ENCODE measurements around the gene KIF26B.
"Not testable (repeated sequence)": the region's sequence is repeated elsewhere in the genome, so short reads cannot be mapped to it uniquely, and the experiment has no call there.

KIF26B gene

GRCh38 chr1:245695701-245696100, 540.9 kb downstream of the KIF26B start:
- not testable (repeated sequence) for DNase-seq (ENCODE audit: low read depth in 3 of 3)

DNA sequence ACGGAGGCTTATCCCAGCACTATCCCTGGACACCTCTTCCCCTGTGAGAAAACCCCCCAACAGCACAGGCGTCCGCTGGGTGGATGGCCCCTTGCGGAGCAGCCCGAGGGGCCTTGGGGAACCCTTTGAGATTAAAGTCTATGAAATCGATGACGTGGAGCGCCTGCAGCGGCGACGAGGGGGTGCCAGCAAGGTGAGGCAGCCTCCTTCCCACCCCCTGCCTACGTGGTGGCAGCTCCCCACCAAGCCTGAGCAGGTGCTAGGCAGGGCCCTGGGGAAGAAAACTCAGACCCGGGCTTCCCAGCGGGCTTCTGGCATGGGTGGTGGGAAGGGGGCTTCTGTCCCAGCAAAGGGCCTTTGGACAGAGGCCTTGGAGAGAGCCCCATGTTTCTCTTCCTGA, 543.3 kb downstream of the KIF26B start:
- DNase-seq (ENCODE audit: low read depth in 3 of 3) = no peak

- DNase-seq (ENCODE audit: low read depth in 3 of 3) = no peak
Observed at GRCh38 chr1:245698860-245699259, 544.1 kb downstream of the KIF26B start.

DNA sequence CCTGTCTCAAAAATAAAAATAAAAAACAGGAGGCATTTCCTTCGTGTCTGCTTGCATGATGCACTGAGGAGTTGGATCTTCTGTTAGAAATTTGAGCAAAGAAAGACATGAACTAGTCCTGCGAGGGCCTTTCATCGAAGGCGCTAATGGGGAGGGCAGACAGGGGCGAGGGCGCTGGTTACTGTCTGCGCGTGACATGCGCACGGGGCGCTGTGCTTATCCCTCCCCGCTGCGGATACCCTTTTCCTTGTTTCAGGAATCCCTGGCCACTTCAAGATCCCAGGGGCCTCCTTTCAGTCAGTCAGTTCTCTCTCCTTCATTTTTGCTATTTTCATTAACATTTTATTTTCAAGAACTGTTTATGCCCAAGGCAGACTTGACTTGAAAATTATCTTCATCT, 545.8 kb downstream of the KIF26B start:
- no peak for DNase-seq (ENCODE audit: low read depth in 3 of 3)

DNA sequence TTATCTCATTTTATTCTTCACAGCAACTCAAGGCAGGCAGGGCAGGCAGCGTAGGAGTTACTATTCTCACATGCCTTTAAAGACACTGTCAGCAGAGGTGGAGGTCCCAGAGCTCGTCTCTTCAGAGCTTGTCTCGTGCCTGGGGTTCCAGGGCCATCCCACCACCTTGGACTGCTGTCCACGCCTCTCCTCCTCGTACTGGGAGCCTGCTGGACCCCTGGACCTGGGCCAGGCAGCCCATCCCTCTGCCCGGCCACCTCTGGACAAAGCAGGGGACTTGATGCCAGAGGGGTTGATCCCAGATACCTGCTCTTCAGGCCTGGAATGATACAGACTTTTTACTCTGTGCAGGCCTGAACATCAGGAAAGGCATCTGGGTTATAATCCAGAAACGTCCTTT, 546.8 kb downstream of the KIF26B start:
- DNase-seq (ENCODE audit: low read depth in 3 of 3) = no peak

DNA sequence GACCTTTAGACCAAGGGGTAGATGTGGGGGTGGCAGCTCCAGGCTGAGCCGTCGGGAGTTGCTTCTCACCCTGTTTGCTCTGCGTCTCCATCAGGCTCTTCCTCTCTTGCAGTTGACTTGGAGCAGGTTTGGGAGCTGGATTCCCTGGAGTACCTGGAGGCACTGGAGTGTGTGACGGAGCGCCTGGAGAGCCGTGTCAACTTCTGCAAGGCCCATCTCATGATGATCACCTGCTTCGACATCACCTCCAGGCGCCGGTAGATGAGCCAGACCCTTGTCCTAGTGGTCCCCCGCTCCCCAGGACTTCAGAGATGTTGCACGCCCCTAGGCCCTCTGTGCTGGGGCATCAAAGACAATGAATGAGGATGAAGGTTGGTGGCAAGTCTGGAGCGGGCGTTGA, 547.6 kb downstream of the KIF26B start:
- no peak for DNase-seq (ENCODE audit: low read depth in 3 of 3)

DNA sequence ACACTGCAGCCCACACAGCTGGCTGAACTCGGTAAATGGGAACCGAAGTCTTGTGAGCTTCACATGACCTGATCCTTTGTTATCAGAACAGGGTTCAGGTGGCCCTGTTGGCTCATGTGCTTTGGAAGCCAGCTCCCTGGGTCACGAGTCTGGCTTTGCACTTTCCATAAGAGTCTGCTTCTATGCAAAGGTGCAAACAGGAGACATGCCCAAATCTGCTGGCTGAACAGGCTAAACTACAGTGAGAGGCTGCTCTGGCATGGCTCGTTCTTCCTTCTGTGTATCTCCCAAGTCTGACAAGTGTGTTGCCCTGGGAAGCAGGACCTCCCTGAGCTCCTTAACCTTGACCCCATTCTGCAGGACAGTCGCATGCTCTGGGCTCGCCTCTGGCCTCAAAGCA, 549.6 kb downstream of the KIF26B start:
- no peak for DNase-seq (ENCODE audit: low read depth in 3 of 3)

- no peak for DNase-seq (ENCODE audit: low read depth in 3 of 3)
Observed at GRCh38 chr1:245704765-245705164, 550.0 kb downstream of the KIF26B start.

GRCh38 chr1:245707941-245708340, 553.2 kb downstream of the KIF26B start:
- no peak for DNase-seq (ENCODE audit: low read depth in 3 of 3)

DNA sequence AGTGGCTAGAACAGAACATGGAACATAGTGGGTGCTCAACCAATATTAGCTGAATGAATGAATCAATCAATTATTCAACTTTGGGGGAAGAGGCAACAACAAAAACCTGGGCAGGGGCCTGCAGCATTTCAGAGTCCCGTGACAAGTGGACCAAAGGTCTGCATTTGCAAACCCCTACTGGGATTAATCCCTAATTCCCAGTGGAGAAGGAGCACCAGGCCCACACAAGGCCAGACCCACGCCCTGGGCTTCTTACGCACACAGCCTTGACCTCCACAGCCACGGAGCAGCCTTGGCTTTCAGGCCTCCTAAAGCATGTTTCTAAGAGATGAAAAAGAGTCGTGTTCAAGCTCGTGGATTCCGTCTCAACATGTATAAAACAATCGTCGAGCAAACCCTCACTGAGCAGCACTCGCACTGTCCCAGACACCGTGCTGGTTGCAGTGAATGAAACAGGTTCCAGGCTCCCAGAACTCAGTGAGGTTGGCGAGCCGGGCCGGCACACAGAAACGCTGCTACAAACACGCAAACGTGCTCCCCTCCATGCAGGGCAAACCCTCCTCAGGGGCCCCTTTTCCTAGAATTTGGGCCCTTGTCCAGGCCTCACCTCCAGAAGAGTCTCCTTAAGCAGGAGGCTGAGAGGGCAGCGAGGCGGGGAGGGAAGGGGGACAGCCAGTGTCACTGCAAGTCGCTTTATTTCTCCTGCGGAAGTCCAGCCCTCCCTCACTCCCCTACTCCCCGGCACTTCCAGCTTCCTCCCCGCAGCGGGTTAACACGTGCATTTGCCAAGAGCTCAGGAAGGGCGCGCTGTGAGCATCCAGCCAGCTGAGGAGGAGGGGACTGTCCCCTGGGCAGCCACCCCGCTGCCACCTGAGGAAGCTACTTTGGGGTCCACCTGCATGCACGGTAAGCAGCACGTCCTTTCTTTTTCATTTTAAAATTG, 556.4 kb downstream of the KIF26B start:
- DNase-seq (ENCODE audit: low read depth in 3 of 3) = no peak

DNA sequence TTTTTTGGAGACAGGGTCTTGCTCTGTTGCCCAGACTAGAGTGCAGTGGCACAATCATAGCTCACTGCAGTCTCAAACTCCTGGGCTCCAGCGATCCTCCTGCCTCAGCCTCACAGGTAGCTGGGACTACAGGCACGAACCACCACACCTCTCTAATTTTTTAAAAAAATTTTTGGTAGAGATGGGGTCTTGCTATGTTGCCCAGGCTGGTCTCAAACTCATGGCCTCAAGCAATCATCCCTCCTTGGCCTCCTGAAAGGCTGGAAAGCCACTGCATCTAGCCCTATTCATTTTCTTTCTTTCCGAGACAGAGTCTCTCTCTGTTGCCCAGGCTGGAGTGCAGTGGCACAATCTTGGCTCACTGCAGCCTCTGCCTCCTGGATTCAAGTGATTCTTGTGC, 559.2 kb downstream of the KIF26B start:
- DNase-seq (ENCODE audit: low read depth in 3 of 3) = not testable (repeated sequence)

DNA sequence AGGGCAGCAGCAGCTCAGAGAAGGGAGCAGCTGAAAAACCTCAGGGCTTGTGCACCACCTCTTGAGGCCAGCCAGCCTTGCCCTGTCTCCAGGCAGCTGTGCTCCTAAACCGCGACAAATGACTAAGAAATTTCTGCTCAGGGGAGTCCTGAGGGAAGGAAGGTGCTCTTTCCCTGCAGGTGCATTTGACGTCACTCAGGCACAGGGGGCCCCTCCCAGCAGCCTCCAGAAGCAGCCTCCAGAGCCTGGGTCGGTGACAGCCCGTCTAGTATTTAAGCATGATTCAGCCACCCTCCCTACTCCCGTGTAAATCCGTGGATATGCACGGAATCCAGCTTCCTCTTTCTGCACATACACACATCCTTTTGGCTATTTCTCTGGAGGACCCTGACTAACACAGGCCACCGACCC, 560.5 kb downstream of the KIF26B start:
- DNase-seq (ENCODE audit: low read depth in 3 of 3) = no peak

DNA sequence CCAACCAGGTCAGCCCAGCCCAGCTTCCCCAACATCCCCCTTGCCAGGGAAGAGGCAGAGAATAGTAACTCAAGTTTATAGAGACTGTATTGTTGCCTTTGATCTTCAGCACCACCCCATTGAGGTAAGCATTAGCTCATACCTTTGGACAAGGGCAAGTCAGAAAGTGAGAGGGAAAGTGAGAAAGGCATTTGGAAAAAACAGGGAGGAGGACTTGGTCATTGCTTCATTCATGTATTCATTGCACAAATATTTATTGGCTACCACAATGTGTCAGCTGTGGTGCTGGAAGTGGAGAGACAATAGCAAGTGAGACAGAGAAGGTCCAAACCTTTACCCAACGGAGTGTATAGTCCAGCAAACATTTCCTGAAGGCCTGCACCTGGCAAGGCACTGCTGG, 561.2 kb downstream of the KIF26B start:
- no peak for DNase-seq (ENCODE audit: low read depth in 3 of 3)

GRCh38 chr1:245716561-245716960, 561.8 kb downstream of the KIF26B start:
- no peak for DNase-seq (ENCODE audit: low read depth in 3 of 3)

DNA sequence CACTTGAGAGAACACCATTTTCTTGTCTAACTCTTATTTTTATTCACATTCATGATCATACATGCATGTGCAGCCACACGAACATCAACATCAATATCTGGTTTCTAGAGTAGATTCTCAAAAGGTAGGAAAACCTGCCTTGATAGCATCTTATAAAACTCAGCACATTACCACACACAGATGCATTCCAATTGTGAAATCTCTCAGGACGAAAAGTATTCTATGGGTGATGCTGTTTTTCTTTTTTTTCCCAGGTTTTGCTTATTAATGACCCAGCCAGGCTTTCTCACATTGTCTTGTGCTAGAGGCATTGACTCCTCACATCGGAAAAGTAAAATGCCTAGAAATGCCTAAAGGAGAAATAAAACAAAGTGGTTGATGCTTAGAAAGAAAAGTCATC, 562.8 kb downstream of the KIF26B start:
- DNase-seq (ENCODE audit: low read depth in 3 of 3) = no peak

DNA sequence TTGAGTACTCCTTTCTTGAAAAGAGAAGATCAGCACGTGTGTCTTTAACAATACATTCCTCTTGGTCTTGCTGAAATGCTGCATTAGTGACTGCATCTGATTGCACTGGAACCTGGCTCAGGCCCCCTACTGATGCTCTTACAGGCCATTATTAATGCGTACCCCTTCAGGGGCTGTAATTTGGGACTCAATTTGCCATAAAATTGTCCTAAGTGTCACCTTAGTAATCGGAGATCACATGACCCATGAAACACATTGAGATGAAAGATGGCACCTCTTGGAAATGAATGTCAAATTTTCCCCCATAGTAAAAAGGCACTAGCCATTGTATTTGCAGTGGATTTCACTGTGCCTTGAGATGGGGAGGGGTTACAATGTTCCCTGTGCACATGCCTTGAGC, 563.3 kb downstream of the KIF26B start:
- no peak for DNase-seq (ENCODE audit: low read depth in 3 of 3)

DNA sequence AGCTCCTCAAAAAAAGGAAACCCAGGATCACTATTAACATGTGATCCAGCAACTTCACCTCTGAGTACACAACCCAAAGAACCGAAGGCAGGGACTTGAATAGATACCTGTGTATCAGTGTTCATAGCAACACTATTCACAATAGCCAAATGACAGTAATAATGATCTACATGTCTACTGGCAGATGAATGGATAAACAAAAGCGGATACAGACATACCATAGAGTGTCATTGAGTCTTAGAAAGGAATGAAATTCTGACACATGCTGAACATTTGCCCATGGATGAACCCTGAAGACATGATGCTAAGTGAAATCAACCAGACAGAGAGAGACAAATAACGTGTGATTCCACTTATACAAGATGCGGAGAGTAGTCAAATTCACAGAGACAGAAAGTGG, 564.2 kb downstream of the KIF26B start:
- no peak for DNase-seq (ENCODE audit: low read depth in 3 of 3)

GRCh38 chr1:245721488-245721887, 566.7 kb downstream of the KIF26B start:
- no peak for DNase-seq (ENCODE audit: low read depth in 3 of 3)

DNA sequence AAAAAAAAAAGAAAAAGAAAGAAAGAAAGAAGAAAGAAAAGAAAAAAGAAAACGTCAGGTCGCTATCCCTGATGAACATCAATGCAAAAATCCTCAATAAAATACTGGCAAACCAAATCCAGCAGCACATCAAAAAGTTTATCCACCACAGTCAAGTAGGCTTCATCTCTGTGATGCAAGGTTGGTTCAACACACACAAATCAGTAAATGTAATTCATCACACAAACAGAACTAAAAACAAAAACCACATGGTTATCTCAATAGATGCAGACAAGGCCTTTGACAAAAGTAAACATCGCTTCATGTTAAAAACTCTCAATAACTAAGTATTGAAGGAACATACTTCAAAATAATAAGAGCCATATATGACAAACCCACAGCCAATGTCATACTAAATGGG, 573.2 kb downstream of the KIF26B start:
- not testable (repeated sequence) for DNase-seq (ENCODE audit: low read depth in 3 of 3)

- DNase-seq (ENCODE audit: low read depth in 3 of 3) = no peak
Observed at GRCh38 chr1:245730801-245731200, 576.0 kb downstream of the KIF26B start.

DNA sequence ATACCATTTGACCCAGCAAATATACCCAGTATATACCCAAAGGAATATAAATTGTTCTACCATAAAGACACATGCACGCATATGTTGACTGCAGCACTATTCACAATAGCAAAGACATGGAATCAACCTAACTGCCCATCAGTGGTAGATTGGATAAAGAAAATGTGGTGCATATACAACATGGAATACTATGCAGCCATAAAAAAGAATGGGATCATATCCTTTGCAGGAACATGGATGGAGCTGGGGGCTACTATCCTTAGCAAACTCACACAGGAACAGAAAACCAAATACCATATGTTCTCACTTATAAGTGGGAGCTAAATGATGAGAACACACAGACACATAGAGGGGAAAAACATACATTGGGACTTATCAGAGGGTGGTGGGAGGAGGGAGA, 585.6 kb downstream of the KIF26B start:
- not testable (repeated sequence) for DNase-seq (ENCODE audit: low read depth in 3 of 3)

GRCh38 chr1:245742896-245743295, 588.1 kb downstream of the KIF26B start:
- DNase-seq (ENCODE audit: low read depth in 3 of 3) = no peak

- no peak for DNase-seq (ENCODE audit: low read depth in 3 of 3)
Observed at GRCh38 chr1:245748240-245748639, 593.5 kb downstream of the KIF26B start.

DNA sequence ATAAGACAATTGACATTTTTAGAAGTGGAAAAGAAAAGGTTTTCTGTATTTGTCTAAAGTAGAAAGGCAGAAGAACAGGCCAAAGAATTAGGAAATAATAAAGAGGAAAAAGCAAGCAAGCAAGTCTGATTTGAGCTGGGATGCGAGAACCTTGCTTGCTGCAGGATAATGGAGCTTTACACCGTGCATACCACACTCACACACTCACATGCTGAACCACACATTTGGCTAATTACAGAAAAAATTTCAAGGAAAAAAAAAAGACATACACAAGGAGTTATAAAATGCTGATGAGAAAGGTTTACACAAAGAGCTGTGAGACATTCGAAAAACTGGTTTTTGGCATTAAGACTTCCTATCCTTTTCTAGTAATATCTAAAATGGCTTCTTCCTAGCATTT, 593.9 kb downstream of the KIF26B start:
- DNase-seq (ENCODE audit: low read depth in 3 of 3) = no peak

Measured in stimulated activated CD4-positive, alpha-beta T cell treated with anti-CD3 and anti-CD28 coated beads, TNF-alpha, amount 100 ng/mL, for 48 hours (primary cell).